OCI-LY3 (cell line): Measurements from ENCODE around the gene C1QTNF1.
"Not testable (repeated sequence)": the region's sequence is repeated elsewhere in the genome, so short reads cannot be mapped to it uniquely, and the experiment has no call there.

ENCODE experiments used
- EZH2phosphoT487 ChIP-seq: fragments of 200-600 bp; shearing (Covaris generic); IDR thresholded peaks from 2 replicates; pipeline ENCODE4 v1.6.1; 2018; ENCODE audit warnings: antibody characterized with exemption, mixed run types, low read depth
- TF ChIP-seq, protein P1 (sequence below): fragments of 200-600, 300-600 bp; sonication (generic); IDR thresholded peaks from 2 replicates; pipeline ENCODE4 v1.5.1; 2014; ENCODE audit warnings: antibody characterized with exemption, low read length, low read depth

GRCh38 chr17:79074121-79074648, 50.2 kb downstream of the C1QTNF1 start:
- TF ChIP-seq EZH2phosphoT487 = not testable (repeated sequence)
- TF ChIP-seq, protein P1, sequence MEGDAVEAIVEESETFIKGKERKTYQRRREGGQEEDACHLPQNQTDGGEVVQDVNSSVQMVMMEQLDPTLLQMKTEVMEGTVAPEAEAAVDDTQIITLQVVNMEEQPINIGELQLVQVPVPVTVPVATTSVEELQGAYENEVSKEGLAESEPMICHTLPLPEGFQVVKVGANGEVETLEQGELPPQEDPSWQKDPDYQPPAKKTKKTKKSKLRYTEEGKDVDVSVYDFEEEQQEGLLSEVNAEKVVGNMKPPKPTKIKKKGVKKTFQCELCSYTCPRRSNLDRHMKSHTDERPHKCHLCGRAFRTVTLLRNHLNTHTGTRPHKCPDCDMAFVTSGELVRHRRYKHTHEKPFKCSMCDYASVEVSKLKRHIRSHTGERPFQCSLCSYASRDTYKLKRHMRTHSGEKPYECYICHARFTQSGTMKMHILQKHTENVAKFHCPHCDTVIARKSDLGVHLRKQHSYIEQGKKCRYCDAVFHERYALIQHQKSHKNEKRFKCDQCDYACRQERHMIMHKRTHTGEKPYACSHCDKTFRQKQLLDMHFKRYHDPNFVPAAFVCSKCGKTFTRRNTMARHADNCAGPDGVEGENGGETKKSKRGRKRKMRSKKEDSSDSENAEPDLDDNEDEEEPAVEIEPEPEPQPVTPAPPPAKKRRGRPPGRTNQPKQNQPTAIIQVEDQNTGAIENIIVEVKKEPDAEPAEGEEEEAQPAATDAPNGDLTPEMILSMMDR = not testable (repeated sequence)
